GM12873 (cell line): Measurements from ENCODE around the gene PARVA.

Experiments used
- CTCF ChIP-seq: IDR thresholded peaks from 2 replicates; pipeline ENCODE4 v1.5.1; 2012; ENCODE audit warnings: low read depth, mild to moderate bottlenecking, moderate library complexity, low read length, control low read depth; ENCODE audit not compliant: insufficient read depth; ENCODE audit errors: missing control alignments

PARVA gene

GRCh38 chr11:12449961-12450715 lies 72.8 kb downstream of the PARVA start:
- no peak for TF ChIP-seq CTCF

- TF ChIP-seq CTCF: no peak
Measured at GRCh38 chr11:12451179-12451814, 73.9 kb downstream of the PARVA start.

GRCh38 chr11:12453243-12453642 lies 75.9 kb downstream of the PARVA start:
- TF ChIP-seq CTCF: no peak

- TF ChIP-seq CTCF: no peak
Measured at GRCh38 chr11:12454782-12455181, 77.4 kb downstream of the PARVA start.

GRCh38 chr11:12455938-12456337 lies 78.6 kb downstream of the PARVA start:
- no peak for TF ChIP-seq CTCF

GRCh38 chr11:12456651-12457579 lies 79.5 kb downstream of the PARVA start:
- no peak for TF ChIP-seq CTCF

GRCh38 chr11:12458042-12458441 lies 80.7 kb downstream of the PARVA start:
- TF ChIP-seq CTCF: no peak
